Measurements from ENCODE around the gene RYR1.
A peak's percentile ranks its signal among the peaks of the same experiment; 100 is the strongest.

RYR1 gene

DNA sequence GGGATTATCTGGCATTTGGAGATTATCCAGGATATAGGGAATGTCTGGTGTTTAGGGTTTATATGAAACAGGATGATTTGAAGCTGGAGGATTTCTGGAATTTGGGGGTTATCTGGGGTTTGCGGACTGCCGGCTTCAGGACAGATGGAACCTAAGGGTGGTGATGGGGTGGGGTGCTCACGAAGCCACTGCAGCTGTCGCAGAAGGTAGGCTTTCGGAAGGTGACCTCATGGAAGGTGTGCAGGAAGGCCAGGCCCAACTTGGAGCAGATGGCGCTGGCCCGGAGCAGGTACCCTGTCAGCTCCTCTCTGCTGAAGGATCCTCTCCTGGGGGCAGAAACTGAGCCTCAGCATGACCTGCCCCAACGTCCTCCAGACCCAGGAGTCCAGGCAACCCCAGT is 21.0 kb upstream of the RYR1 start:
- TF ChIP-seq, protein P1, sequence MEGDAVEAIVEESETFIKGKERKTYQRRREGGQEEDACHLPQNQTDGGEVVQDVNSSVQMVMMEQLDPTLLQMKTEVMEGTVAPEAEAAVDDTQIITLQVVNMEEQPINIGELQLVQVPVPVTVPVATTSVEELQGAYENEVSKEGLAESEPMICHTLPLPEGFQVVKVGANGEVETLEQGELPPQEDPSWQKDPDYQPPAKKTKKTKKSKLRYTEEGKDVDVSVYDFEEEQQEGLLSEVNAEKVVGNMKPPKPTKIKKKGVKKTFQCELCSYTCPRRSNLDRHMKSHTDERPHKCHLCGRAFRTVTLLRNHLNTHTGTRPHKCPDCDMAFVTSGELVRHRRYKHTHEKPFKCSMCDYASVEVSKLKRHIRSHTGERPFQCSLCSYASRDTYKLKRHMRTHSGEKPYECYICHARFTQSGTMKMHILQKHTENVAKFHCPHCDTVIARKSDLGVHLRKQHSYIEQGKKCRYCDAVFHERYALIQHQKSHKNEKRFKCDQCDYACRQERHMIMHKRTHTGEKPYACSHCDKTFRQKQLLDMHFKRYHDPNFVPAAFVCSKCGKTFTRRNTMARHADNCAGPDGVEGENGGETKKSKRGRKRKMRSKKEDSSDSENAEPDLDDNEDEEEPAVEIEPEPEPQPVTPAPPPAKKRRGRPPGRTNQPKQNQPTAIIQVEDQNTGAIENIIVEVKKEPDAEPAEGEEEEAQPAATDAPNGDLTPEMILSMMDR (conservative IDR thresholded peaks at IDR 0.05): no peak
- H3K27ac ChIP-seq: no peak overlapping the region

DNA sequence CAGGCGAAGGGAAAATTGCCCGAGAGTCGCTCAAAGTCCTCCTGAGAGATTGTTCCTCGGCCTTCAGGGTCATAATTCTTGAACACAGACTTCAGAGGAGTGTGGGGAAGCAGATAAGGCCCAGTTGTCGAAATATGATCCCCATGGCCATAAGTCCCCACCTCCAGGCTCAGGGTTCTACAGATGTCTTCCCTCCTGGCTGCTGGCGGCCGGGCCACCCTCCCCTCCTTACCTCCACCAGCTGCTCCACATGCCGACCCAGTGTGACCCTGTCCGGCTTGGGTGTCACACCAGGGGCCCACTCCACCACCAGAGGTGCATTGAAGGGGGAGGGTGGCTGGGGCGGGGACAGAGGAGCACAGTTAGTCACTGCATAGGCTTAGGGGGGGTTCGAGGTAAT is 20.5 kb upstream of the RYR1 start:
- H3K27ac ChIP-seq: no peak overlapping the region
- TF ChIP-seq, protein P1 (conservative IDR thresholded peaks at IDR 0.05): no peak

GRCh38 chr19:38413416-38413815 is 20.1 kb upstream of the RYR1 start:
- TF ChIP-seq, protein P1 (conservative IDR thresholded peaks at IDR 0.05): no peak
- H3K27ac ChIP-seq: no peak overlapping the region

DNA sequence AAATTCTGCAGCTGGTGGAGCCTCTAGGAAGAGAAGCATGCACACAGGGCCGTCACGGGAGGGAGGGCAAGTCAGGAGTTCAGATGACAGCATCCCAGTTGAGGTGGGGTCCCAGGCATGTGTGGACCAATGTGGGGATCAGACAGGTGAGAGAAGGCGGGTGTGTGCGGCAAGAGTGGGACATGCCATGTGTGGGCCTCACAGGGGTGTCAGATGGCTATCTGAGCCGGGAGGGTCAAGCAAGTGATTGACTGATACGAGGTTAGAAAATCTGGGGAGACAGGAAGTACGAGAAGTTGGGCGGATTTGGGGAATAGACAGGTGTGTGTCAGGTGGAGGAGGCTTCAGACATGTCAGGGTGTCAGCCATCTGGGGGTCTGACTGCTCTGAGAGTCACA is 16.3 kb upstream of the RYR1 start:
- H3K27ac ChIP-seq: peak overlapping the region; percentile 57
- TF ChIP-seq, protein P1 (conservative IDR thresholded peaks at IDR 0.05): no peak

DNA sequence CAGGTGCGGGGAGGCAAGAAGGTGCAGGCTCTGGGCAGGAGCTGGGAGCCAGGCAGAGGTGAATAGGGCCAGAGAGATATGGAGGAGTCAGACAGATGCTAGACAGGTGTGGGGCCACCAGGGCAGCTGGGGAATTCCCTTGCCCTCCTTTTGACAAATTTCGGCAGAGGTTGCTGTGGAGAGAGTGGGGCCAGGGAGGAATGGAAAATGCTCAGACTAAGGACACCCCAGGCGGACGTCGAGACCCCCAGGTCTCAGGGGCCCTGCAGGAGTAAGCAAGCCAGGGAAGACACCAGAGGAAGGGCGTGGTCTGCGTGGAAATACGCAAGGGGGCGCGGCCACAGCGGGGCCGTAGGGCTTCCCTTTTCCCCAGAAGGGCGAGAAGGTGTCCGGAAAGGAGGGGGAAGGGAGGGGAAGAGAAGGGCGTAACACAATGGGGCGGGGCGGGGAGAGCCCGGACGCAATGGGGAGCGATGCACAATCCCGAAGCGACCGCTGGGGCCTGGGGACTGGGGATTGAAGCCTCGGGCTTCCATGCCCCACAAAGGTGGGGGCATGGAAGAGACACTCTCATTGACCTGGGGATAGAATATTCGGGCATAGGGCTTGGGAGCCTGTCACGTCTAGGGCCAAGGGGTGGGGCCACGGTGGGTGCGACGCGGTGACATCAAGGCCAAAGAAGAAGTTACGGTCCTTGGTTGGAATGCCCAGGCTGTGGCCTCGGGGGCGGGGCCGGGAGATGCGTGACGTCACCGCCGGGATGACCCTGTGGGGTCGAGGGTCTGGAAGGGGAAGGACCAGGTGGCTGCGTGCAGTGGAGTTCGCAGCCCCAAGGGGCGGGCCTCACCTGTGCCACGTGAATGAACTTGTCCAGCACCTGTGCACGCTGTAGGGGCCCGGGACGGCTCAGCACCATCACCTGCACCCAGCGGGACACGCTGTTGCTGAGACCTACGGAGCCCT is 15.7 kb upstream of the RYR1 start:
- TF ChIP-seq, protein P1 (conservative IDR thresholded peaks at IDR 0.05): peak; percentile 18; the same call in 1 of the 2 replicates
- peak overlapping the region; percentile 57 for H3K27ac ChIP-seq

GRCh38 chr19:38420935-38421334 is 12.6 kb upstream of the RYR1 start:
- no peak overlapping the region for H3K27ac ChIP-seq
- TF ChIP-seq, protein P1 (conservative IDR thresholded peaks at IDR 0.05): no peak

DNA sequence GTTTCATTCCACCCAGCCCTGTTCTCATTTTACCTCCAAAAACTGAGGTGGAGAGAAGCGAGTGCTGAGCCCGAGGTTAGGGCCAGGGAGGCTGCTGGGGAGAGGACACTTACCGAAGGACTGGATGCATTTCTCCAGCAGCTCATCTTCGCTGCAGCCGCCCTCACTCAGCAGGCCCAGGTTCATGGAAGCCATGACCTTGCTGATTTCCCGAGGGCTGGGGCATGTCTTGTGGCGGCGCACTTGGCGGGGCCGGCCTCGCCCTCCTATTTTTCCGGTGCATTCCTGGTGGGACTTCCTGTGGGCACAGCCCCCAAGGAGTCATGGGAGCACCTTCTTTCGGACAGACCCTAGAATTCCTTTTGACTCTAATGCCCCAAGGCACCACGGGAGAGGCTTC is 11.6 kb upstream of the RYR1 start:
- H3K27ac ChIP-seq: no peak overlapping the region
- TF ChIP-seq, protein P1 (conservative IDR thresholded peaks at IDR 0.05): no peak

Measured in VCaP (cell line).